ENCODE measurements around the gene COP1.

GRCh38 chr1:176183618-176184017, 23.5 kb downstream of the COP1 start:
- TF ChIP-seq, protein P1, sequence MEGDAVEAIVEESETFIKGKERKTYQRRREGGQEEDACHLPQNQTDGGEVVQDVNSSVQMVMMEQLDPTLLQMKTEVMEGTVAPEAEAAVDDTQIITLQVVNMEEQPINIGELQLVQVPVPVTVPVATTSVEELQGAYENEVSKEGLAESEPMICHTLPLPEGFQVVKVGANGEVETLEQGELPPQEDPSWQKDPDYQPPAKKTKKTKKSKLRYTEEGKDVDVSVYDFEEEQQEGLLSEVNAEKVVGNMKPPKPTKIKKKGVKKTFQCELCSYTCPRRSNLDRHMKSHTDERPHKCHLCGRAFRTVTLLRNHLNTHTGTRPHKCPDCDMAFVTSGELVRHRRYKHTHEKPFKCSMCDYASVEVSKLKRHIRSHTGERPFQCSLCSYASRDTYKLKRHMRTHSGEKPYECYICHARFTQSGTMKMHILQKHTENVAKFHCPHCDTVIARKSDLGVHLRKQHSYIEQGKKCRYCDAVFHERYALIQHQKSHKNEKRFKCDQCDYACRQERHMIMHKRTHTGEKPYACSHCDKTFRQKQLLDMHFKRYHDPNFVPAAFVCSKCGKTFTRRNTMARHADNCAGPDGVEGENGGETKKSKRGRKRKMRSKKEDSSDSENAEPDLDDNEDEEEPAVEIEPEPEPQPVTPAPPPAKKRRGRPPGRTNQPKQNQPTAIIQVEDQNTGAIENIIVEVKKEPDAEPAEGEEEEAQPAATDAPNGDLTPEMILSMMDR (IDR thresholded peaks at IDR 0.05), result no peak
- TF ChIP-seq POLR2AphosphoS5 (IDR thresholded peaks at IDR 0.05) (no peak), POLR2A (IDR thresholded peaks at IDR 0.05) (no peak)
